ENCODE measurements around the gene MAPK9. TPM values are rescaled to one million over a fixed set of nuclear protein-coding genes. Genes with fewer than 3 reads are reported as not detected.
A peak's percentile ranks its signal among the peaks of the same experiment; 100 is the strongest.

MAPK9 gene
- total and polyA plus RNA-seq, 2 experiments from 2014 or later = 17.8 to 31.3 TPM

DNA sequence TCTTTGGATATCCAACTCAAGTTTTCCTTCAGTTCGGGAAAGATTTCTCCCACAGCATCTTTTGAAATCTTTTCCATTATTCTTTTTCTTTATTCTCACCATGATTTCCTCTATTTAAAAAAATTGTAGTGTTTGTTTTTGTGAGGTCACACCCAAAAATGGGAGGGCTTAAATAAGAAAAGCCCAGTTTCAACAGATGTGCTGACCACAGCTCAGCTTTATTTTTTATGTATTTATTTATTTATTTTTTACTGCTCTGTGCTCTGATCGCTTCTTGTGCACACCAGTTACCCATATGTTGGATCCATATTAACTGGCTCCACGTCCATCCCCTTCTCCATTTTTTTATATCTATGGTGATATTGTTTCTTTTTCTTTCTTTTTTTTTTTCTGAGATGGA is 41.0 kb upstream of the MAPK9 start:
- H3K9me3 ChIP-seq (ENCODE audit: low read depth) = no peaks in the 10 kb centered on the region

DNA sequence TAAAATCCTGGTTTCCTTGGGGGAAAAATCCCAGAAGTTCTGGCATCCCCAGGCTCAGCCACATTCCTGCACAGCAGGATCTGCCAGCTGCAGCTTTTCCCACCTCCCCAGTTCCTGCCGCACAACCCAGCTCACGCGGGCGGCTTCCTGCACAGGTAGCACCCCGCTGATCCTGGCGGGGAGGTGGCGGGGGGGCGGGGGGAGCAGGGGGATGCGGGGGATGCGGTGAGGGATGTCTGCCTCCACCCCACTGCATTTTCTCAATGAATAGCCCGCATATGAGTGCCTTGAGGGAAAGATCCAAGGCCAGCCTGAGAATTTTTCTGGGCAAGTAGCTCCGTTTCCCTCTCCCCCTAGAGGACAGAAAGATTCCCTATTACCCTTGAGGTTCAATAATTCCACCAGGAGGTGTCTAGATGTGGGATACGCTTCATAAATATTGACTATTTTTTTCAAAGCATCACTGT is 40.2 kb upstream of the MAPK9 start:
- H3K79me2 ChIP-seq = no peaks in the 10 kb centered on the region
- H3K36me3 ChIP-seq (replicated peaks; ENCODE audit: insufficient read depth, low read depth) = no peaks in the 10 kb centered on the region
- H4K20me1 ChIP-seq (ENCODE audit: insufficient read depth, poor library complexity, severe bottlenecking) = no peaks in the 10 kb centered on the region
- no peaks in the 10 kb centered on the region for H3K27me3 ChIP-seq
- H3K9me2 ChIP-seq (replicated peaks; ENCODE audit: insufficient read depth) = no peaks in the 10 kb centered on the region
- no peak overlapping the region for H2AFZ ChIP-seq
- TF ChIP-seq EZH2 (IDR thresholded peaks at IDR 0.05; ENCODE audit: borderline replicate concordance) = no peak
- TF ChIP-seq, protein P1, sequence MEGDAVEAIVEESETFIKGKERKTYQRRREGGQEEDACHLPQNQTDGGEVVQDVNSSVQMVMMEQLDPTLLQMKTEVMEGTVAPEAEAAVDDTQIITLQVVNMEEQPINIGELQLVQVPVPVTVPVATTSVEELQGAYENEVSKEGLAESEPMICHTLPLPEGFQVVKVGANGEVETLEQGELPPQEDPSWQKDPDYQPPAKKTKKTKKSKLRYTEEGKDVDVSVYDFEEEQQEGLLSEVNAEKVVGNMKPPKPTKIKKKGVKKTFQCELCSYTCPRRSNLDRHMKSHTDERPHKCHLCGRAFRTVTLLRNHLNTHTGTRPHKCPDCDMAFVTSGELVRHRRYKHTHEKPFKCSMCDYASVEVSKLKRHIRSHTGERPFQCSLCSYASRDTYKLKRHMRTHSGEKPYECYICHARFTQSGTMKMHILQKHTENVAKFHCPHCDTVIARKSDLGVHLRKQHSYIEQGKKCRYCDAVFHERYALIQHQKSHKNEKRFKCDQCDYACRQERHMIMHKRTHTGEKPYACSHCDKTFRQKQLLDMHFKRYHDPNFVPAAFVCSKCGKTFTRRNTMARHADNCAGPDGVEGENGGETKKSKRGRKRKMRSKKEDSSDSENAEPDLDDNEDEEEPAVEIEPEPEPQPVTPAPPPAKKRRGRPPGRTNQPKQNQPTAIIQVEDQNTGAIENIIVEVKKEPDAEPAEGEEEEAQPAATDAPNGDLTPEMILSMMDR (IDR thresholded peaks at IDR 0.05; ENCODE audit: poor library complexity) = peak; percentile 23
- no peak for TF ChIP-seq EZH2phosphoT487 (IDR thresholded peaks at IDR 0.05; ENCODE audit: low read depth, severe bottlenecking, unreplicated experiment)
- H3K4me1 ChIP-seq (ENCODE audit: insufficient read depth) = peaks cover 9% of the 10 kb centered on the region
- H3K4me2 ChIP-seq = peak overlapping the region; percentile 47
- H3K4me3 ChIP-seq = no peak overlapping the region
- 13% methylated on average over 12 of the region's 13 CpGs for WGBS (ENCODE audit: low lambda C conversion rate, missing lambda C conversion rate)
- no peak for DNase-seq (ENCODE audit: low spot score)
- H3K9me3 ChIP-seq (ENCODE audit: low read depth) = no peaks in the 10 kb centered on the region
- H3K27ac ChIP-seq = peak overlapping the region; percentile 75

More for the DNA sequence above, 41.0 kb upstream of the MAPK9 start:
- Histone ChIP-seq H3K36me3 (replicated peaks; ENCODE audit: insufficient read depth, low read depth) (no peaks in the 10 kb centered on the region), H3K4me3 (no peak overlapping the region), H3K9me2 (replicated peaks; ENCODE audit: insufficient read depth) (no peaks in the 10 kb centered on the region), H4K20me1 (ENCODE audit: insufficient read depth, poor library complexity, severe bottlenecking) (no peaks in the 10 kb centered on the region), H2AFZ (no peak overlapping the region), H3K27ac (no peak overlapping the region), H3K79me2 (no peaks in the 10 kb centered on the region), H3K4me2 (no peak overlapping the region), H3K4me1 (ENCODE audit: insufficient read depth) (peaks cover 9% of the 10 kb centered on the region), H3K27me3 (no peaks in the 10 kb centered on the region)
- DNase-seq (ENCODE audit: low spot score) = no peak
- TF ChIP-seq EZH2 (IDR thresholded peaks at IDR 0.05; ENCODE audit: borderline replicate concordance) = no peak
- WGBS (ENCODE audit: low lambda C conversion rate, missing lambda C conversion rate) = 98% methylated on average over 3 of the region's 3 CpGs

DNA sequence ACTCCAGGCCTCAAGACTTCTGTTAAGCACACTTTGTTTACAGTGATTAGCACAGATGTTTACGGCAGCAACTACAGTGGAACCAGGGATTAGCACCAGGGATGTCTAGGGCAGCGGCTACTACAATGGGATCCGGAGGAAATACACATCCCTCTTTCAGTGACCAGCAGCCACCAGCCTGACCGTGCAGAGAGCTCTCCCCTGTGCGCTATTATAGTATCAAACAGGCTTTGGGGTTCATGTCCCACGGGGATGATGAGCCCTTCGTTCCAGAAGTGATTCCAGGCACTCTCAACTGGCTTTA is 39.7 kb upstream of the MAPK9 start:
- Histone ChIP-seq H3K4me3 (no peak overlapping the region), H3K4me2 (peak overlapping the region; percentile 47), H3K36me3 (replicated peaks; ENCODE audit: insufficient read depth, low read depth) (no peaks in the 10 kb centered on the region), H3K79me2 (no peaks in the 10 kb centered on the region), H2AFZ (no peak overlapping the region), H4K20me1 (ENCODE audit: insufficient read depth, poor library complexity, severe bottlenecking) (no peaks in the 10 kb centered on the region), H3K4me1 (ENCODE audit: insufficient read depth) (peaks cover 9% of the 10 kb centered on the region), H3K9me3 (ENCODE audit: low read depth) (no peaks in the 10 kb centered on the region), H3K27me3 (no peaks in the 10 kb centered on the region), H3K27ac (peak overlapping the region; percentile 75), H3K9me2 (replicated peaks; ENCODE audit: insufficient read depth) (no peaks in the 10 kb centered on the region)
- no peak for DNase-seq (ENCODE audit: low spot score)
- no peak for TF ChIP-seq EZH2 (IDR thresholded peaks at IDR 0.05; ENCODE audit: borderline replicate concordance)
- TF ChIP-seq, protein P1 (IDR thresholded peaks at IDR 0.05; ENCODE audit: poor library complexity) = no peak
- TF ChIP-seq EZH2phosphoT487 (IDR thresholded peaks at IDR 0.05; ENCODE audit: low read depth, severe bottlenecking, unreplicated experiment) = no peak
- WGBS (ENCODE audit: low lambda C conversion rate, missing lambda C conversion rate) = 17% methylated on average over 7 of the region's 7 CpGs

DNA sequence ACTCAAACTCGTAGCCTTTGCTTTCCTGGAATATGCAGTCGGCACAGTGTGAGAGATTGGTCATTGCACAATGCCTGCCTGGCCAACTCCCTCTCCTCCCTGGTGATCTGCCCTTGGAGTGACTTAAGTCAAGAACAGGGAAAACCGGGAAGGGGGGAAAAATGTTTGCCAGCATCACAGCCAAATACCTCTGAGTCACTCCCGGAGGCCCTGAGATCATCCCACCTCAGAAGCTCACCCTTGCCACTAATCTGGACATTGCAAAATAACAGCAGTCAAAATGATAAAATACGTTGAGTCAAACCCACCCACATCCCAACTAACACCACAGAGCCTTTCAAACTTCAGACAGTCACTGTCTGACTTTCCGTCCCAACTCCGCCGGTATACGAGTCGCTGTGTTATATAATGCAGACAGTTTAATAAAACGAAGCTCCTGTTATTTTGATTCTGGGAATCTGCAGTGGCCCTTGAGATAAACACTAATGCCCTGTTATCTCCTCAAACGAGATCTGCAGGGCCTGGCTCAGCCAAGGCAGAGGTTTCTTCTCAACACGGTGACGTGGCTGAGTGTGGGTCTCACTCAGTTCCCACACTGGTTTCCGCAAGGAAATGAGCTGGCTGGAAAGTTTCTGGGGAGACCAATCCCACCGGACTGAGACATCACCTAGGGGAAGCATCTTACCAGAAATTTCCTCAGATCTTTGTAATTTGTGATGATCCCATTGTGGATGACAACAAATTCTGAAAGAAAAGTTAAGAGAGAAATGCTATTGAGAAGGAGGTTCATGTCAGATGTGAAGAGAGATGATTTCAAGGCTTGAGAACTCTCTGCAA is 39.1 kb upstream of the MAPK9 start:
- TF ChIP-seq EZH2 (IDR thresholded peaks at IDR 0.05; ENCODE audit: borderline replicate concordance) (no peak), EZH2phosphoT487 (IDR thresholded peaks at IDR 0.05; ENCODE audit: low read depth, severe bottlenecking, unreplicated experiment) (no peak)
- TF ChIP-seq, protein P1 (IDR thresholded peaks at IDR 0.05; ENCODE audit: poor library complexity) = no peak
- Histone ChIP-seq H3K4me2 (peak overlapping the region; percentile 60), H3K4me3 (no peak overlapping the region), H3K79me2 (no peaks in the 10 kb centered on the region), H3K4me1 (ENCODE audit: insufficient read depth) (peaks cover 9% of the 10 kb centered on the region), H3K27ac (peak overlapping the region; percentile 81), H3K9me2 (replicated peaks; ENCODE audit: insufficient read depth) (no peaks in the 10 kb centered on the region), H3K27me3 (no peaks in the 10 kb centered on the region), H3K9me3 (ENCODE audit: low read depth) (no peaks in the 10 kb centered on the region), H2AFZ (no peak overlapping the region), H3K36me3 (replicated peaks; ENCODE audit: insufficient read depth, low read depth) (no peaks in the 10 kb centered on the region), H4K20me1 (ENCODE audit: insufficient read depth, poor library complexity, severe bottlenecking) (no peaks in the 10 kb centered on the region)
- WGBS (ENCODE audit: low lambda C conversion rate, missing lambda C conversion rate) = 39% methylated on average over 16 of the region's 16 CpGs
- peak; percentile 78 for DNase-seq (ENCODE audit: low spot score)
